Activated CD4-positive, alpha-beta T cell treated with anti-CD3 and anti-CD28 coated beads for 24 hours (primary cell): Measurements from ENCODE around the gene MPP1.

Experiments
- DNase-seq, 2 donors: peaks; one replicate each; pipeline ENCODE4 v3.0.0-alpha.2; 2020; ENCODE audit warnings: low read depth in 2 of 2

The MPP1 gene

GRCh38 chrX:154731881-154732280, 73.4 kb downstream of the MPP1 start:
- no peak for DNase-seq

- DNase-seq, result no peak
Observed at GRCh38 chrX:154731184-154731583, 74.1 kb downstream of the MPP1 start.

- DNase-seq, result no peak
Observed at GRCh38 chrX:154730253-154730891, 74.9 kb downstream of the MPP1 start.

- DNase-seq, result no peak
Observed at GRCh38 chrX:154729439-154729838, 75.8 kb downstream of the MPP1 start.
